IPS-18a (cell line): ENCODE data around the gene PCNX2.

Source experiments
- H3K27ac ChIP-seq: one replicate; pipeline ENCODE4 v1.5.1; 2013; ENCODE audit warnings: low read length
- H3K27me3 ChIP-seq: one replicate; pipeline ENCODE4 v1.6.1; 2013; ENCODE audit warnings: mild to moderate bottlenecking, low read length; ENCODE audit not compliant: control insufficient read depth, insufficient read depth
- H3K36me3 ChIP-seq: one replicate; pipeline ENCODE4 v1.6.1; 2013; ENCODE audit warnings: low read depth, low read length; ENCODE audit not compliant: control insufficient read depth
- H3K4me1 ChIP-seq: one replicate; pipeline ENCODE4 v1.6.1; 2013; ENCODE audit warnings: low read depth, low read length; ENCODE audit not compliant: control insufficient read depth
- H3K4me3 ChIP-seq: one replicate; pipeline ENCODE4 v1.5.1; 2013; ENCODE audit warnings: low read length
- H3K9ac ChIP-seq: one replicate; pipeline ENCODE4 v1.6.1; 2013; ENCODE audit warnings: mild to moderate bottlenecking, low read length, moderate library complexity
- H3K9me3 ChIP-seq: one replicate; pipeline ENCODE4 v1.6.1; 2013; ENCODE audit warnings: low read depth, low read length; ENCODE audit not compliant: control insufficient read depth

Gene PCNX2

DNA sequence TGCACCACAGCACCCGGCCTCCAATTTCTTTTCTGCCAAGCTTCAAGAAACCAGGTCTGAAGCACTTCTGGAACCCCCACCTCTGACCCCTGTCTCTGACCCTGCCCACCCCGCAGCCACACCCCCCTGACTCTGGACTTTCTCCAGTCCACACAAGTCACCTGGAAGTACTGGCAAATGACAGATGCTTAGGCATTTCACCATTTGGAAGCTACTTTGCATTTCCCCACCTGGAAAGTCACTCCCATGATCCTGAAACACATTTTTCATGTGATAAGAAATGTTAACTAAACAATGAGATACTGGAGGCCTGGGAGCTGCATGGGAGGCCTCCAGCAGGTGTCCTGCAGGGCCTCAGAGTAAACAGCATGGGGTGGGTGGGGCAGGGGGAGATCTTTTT lies 299.4 kb downstream of the PCNX2 start:
- no peak overlapping the region for H3K4me3 ChIP-seq
- no peaks in the 10 kb centered on the region for H3K27me3 ChIP-seq
- H3K27ac ChIP-seq: no peak overlapping the region
- H3K9me3 ChIP-seq: peaks cover 7% of the 10 kb centered on the region
- H3K36me3 ChIP-seq: peaks cover 43% of the 10 kb centered on the region
- no peaks in the 10 kb centered on the region for H3K4me1 ChIP-seq
- H3K9ac ChIP-seq: no peak overlapping the region

DNA sequence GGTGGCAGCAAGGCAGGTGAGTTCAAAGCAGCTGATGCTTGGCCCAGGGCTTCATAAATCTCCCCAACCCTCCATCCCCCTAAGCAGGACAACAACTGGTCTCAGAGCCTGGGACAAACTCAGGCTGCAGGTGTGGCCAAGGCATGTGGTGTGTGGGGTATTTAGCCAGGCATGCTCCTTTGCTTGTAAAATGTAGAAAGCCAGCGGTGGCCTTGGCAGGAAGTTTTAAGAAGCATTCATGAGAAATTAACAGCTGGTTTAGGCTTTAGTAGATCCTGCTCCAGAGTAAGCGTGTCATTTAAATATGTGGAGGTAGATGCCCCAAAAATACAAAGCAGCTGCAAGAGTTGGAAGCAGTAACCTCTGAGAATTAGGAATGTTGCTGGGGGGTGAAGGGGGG lies 300.3 kb downstream of the PCNX2 start:
- H3K9me3 ChIP-seq: peaks cover 7% of the 10 kb centered on the region
- peaks cover 37% of the 10 kb centered on the region for H3K36me3 ChIP-seq
- no peak overlapping the region for H3K9ac ChIP-seq

DNA sequence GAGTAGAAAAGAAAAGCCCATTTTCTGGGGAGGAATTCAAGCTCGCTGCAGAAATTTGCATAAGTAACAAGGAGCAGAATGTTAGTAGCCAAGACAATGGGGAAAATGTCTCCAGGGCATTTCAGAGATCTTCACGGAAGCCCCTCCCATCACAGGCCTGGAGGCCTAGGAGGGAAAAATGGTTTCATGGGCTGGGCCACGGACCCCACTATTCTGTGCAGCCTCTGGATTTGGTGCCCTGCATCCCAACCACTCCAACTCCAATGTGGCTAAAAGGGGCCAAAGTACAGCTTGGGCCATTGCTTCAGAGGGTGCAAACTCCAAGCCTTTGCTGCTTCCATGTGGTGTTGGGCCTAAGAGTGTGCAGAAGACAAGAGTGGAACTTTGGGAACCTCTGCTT lies 302.0 kb downstream of the PCNX2 start:
- Histone ChIP-seq H3K27ac (no peak overlapping the region), H3K9ac (no peak overlapping the region), H3K9me3 (peaks cover 7% of the 10 kb centered on the region), H3K4me1 (no peaks in the 10 kb centered on the region), H3K27me3 (no peaks in the 10 kb centered on the region), H3K36me3 (peaks cover 25% of the 10 kb centered on the region), H3K4me3 (no peak overlapping the region)

More for the DNA sequence above, 300.3 kb downstream of the PCNX2 start:
- no peak overlapping the region for H3K27ac ChIP-seq
- H3K4me1 ChIP-seq: no peaks in the 10 kb centered on the region
- H3K4me3 ChIP-seq: no peak overlapping the region
- no peaks in the 10 kb centered on the region for H3K27me3 ChIP-seq

DNA sequence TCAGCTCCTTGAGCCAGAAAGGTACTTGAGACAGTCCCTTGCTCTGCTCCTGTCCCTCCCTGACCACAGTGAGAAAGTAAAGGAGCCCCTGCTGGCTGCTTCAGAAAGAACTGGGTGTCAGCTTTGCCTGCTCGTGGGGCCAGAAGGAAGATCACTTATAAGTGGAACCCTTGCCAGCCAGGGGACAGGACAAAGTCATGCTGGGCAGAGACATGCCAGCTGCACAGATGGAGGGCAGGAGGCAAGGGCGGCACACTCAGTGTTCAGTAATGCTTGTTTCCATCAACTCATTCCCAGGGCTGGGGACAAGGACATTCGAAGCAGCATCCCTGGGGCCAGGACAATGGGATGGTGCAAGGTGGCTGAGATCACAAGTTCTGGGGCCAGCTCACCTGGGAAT lies 303.3 kb downstream of the PCNX2 start:
- no peak overlapping the region for H3K4me3 ChIP-seq
- no peak overlapping the region for H3K9ac ChIP-seq
- no peaks in the 10 kb centered on the region for H3K4me1 ChIP-seq
- H3K27me3 ChIP-seq: no peaks in the 10 kb centered on the region
- H3K27ac ChIP-seq: no peak overlapping the region
- H3K9me3 ChIP-seq: peaks cover 7% of the 10 kb centered on the region
- H3K36me3 ChIP-seq: peaks cover 16% of the 10 kb centered on the region

DNA sequence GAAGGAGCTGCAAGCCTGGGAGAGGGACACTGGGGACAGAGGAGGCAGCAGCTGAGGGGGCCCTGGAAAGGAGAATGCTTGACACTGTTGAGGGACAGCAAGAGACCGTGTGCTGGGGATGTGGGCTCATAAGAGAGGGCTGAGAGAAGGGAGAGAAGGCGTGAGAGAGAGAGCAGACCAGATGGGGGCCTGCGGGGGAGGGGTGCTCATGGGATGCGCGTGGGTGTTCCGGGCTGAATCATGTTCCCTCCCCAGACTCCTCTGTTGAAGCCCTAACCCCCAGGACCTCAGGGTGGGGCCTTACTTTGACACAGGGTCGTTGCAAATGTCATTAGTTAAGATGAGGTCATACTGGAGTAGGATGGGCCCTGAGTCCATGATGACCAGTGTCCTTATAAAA lies 304.3 kb downstream of the PCNX2 start:
- peaks cover 7% of the 10 kb centered on the region for H3K9me3 ChIP-seq
- H3K4me1 ChIP-seq: no peaks in the 10 kb centered on the region
- no peak overlapping the region for H3K4me3 ChIP-seq
- no peak overlapping the region for H3K9ac ChIP-seq
- no peaks in the 10 kb centered on the region for H3K27me3 ChIP-seq
- H3K27ac ChIP-seq: no peak overlapping the region
- H3K36me3 ChIP-seq: peaks cover 16% of the 10 kb centered on the region

DNA sequence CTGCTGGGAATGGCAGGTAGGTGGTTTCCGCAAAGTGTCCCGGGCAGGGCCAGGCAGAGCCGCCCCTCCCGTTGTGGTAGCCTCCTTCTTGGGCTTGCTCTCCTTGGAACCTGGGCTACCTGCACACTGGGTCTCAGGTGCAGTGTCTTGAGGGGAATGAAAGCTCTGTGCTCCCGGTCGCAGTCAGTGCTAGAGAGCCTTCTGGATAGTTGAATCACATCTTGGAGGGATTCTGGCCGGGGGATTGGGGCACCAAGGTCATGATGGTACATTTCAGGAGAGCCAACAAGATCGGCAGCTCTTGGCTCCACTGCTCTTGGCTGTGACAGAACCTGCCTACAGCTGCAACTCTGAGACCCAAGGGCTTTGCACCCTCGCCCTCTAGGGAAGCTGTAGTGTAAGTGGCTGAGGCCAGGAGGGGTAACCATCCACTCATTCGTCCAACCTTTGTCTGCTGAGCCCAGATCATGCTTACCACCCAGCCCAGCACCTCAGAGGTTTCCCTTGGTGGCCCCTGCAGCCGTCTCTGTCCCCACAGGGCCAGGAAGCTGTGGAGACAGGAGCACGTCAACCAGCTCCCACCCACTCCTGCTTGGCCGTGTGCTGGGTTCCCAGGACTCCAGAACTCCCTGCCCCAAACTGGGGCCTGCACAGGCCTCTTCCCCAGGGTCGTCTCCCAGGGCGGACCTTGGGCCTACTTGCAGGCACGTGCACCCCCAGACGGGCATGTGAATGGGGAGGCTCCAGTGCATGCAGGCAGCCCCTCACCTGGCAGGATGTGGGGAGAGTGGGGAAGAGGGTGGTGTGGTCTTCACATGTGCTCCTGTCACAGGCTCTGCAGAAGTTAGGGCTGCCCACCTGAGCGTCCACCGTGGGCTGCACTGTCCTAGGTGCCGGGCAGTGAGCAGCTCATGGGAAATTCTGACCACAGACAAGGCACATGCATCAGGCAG lies 305.1 kb downstream of the PCNX2 start:
- H3K27ac ChIP-seq: no peak overlapping the region
- no peak overlapping the region for H3K9ac ChIP-seq
- no peaks in the 10 kb centered on the region for H3K4me1 ChIP-seq
- no peak overlapping the region for H3K4me3 ChIP-seq
- H3K9me3 ChIP-seq: peaks cover 7% of the 10 kb centered on the region
- H3K27me3 ChIP-seq: no peaks in the 10 kb centered on the region
- H3K36me3 ChIP-seq: peaks cover 21% of the 10 kb centered on the region

DNA sequence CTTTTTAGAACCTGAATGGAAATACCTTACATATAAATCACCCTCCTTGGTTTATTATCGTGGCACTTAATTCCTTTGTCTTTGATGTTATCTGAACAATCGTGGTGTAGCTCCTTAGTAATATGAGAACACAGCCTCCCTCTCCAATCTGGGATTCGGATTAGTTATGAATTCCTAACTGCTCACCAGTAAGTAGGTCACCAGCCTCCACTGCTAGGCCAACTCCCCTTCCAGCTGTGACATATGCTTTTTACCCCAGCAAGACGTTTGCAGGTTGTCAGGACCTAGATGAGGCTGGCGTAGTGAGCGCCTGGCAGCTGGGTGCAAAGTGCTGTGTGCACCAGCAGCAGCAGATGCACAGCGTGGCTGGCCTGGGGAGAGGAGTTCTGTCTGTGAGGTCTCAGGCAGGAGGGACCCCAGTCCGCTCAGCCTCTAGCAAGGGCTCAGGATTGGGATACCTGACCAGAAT lies 306.9 kb downstream of the PCNX2 start:
- no peak overlapping the region for H3K4me3 ChIP-seq

DNA sequence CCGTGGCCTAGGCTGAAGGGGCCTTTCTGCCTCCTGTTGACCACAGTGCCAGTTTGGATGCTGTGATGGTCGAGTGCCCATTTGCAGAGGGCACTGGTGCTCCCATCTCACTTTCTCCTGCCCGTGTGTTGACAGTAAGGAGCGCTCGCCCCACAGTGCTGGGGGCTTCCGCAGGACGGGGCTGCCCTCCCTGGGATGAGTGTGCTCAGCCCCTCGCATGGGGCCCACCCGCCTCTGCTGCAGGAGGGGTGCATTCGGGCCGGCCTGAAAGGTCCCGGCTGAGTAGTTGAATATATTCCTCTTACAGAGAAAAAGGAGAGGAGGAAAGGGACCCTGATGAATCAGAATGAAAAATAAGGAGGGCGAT lies 307.8 kb downstream of the PCNX2 start:
- Histone ChIP-seq H3K9ac (no peak overlapping the region), H3K9me3 (no peaks in the 10 kb centered on the region), H3K4me1 (no peaks in the 10 kb centered on the region), H3K36me3 (peaks cover 12% of the 10 kb centered on the region), H3K27ac (no peak overlapping the region), H3K27me3 (no peaks in the 10 kb centered on the region), H3K4me3 (no peak overlapping the region)

More for the DNA sequence above, 306.9 kb downstream of the PCNX2 start:
- Histone ChIP-seq H3K4me1 (no peaks in the 10 kb centered on the region), H3K36me3 (peaks cover 18% of the 10 kb centered on the region), H3K27ac (no peak overlapping the region), H3K27me3 (no peaks in the 10 kb centered on the region), H3K9ac (no peak overlapping the region), H3K9me3 (peaks cover 4% of the 10 kb centered on the region)

DNA sequence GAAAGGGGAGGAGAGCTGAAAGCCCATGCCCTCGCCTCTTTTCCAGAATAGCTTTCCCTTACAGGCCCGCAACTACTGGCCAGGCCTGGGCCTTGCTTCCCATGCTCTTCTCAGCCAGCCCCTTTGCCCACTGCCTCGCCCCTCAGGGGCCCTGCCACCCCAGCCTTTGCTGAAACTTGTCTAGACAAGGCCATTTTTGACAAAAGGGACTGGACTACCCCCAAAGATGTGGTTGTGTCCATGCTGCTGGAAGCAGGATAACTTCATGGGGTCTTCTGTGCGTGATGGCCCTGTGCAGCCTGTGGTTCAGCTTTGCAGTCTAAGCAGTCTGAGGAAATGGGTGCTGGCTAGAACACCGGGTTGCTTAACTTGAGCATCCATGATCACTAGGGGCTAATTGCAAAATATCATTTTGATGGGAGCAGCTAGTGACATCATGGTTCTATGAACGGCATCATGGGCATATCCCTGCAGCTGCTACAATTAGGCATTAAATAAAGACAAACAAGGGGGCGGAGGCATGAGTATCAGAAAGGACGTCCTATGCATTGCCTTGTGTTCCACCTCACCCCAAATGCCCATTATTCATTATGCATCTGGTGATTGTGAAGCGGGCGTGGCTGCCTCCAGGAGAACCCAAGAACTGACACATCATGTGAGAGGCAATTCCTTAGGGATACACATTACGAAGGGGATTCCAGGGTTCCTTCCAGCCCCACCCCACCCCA lies 308.3 kb downstream of the PCNX2 start:
- Histone ChIP-seq H3K27ac (no peak overlapping the region), H3K4me1 (no peaks in the 10 kb centered on the region), H3K9ac (no peak overlapping the region), H3K9me3 (no peaks in the 10 kb centered on the region), H3K4me3 (no peak overlapping the region), H3K36me3 (peaks cover 12% of the 10 kb centered on the region), H3K27me3 (no peaks in the 10 kb centered on the region)

DNA sequence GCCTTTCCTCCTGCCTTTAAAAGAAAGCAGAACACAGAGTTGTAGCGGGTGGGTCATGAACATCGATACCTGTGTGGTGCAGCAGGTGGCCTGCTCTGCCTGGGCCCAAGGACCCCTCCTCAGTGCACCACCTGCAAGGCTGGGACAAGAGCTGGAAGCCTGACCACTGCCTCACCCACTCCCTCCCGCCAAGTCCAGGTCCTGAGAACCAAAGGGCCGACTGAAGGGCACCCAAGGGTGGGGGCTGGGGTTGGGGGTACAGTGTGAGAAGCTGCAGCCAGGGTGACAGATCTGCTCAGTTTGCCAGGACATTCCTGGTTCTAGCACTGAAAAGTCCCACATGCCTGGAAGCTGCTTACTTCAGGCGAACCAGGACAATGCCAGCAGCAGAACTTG lies 309.0 kb downstream of the PCNX2 start:
- H3K4me3 ChIP-seq: no peak overlapping the region
- no peaks in the 10 kb centered on the region for H3K4me1 ChIP-seq
- peaks cover 12% of the 10 kb centered on the region for H3K36me3 ChIP-seq
- no peaks in the 10 kb centered on the region for H3K9me3 ChIP-seq
- H3K27me3 ChIP-seq: no peaks in the 10 kb centered on the region
- no peak overlapping the region for H3K27ac ChIP-seq
- H3K9ac ChIP-seq: no peak overlapping the region

DNA sequence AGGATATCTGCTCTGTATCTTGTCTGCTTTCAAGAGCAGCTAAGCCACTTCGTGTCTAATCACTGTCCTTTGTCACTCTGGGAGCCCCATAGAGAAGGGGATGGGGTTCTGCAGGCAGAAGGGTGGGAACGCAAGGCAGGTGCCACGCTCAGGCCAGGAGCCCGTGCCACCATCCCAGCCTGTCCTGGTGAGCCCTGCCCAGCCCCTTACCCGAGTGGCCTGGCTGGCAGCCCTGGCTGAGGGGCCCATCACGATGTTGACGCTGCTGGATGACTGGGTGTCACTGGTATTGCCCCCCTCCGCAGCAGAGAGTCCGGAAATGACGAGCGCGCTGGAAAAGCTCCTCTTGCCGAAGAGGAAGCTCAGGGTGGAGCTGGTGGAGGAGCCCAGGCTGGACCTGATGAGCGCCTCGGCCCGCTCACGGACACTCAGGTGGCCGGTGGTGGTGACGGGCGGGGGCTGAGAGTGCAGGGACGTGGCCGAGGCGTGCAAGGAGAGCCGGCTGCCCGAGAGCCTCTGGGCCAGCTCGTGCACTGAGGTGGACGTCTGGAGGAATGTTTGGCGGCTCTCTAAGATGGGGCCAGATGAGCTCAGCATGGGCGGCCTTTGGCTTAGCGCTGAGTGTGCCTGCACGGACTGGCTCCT lies 309.5 kb downstream of the PCNX2 start:
- Histone ChIP-seq H3K36me3 (peaks cover 12% of the 10 kb centered on the region), H3K27ac (no peak overlapping the region), H3K9ac (no peak overlapping the region), H3K9me3 (no peaks in the 10 kb centered on the region), H3K4me3 (no peak overlapping the region), H3K27me3 (no peaks in the 10 kb centered on the region), H3K4me1 (no peaks in the 10 kb centered on the region)
